Endodermal cell (in vitro differentiated cells): Measurements from ENCODE around the gene FAM131A. TPM values are rescaled to one million over a fixed set of nuclear protein-coding genes. Genes with fewer than 3 reads are reported as not detected.

ENCODE experiments used
- DNase-seq: peaks from one replicate; pipeline ENCODE4 v3.0.0-alpha.2; 2017
- H3K27ac ChIP-seq: 2 replicates; pipeline ENCODE4 v1.5.1; 2013; ENCODE audit warnings: mild to moderate bottlenecking, low read depth, low read length, moderate library complexity
- H3K27me3 ChIP-seq: 2 replicates; pipeline ENCODE4 v1.6.1; 2013; ENCODE audit warnings: mild to moderate bottlenecking, low read length, moderate library complexity; ENCODE audit not compliant: insufficient read depth, control insufficient read depth, poor library complexity, severe bottlenecking
- H3K36me3 ChIP-seq: 2 replicates; pipeline ENCODE4 v1.7.0; 2013; ENCODE audit warnings: mild to moderate bottlenecking, low read length, moderate library complexity; ENCODE audit not compliant: control insufficient read depth, insufficient read depth
- H3K4me1 ChIP-seq: one replicate; pipeline ENCODE4 v1.7.0; 2013; ENCODE audit warnings: low read length; ENCODE audit not compliant: control insufficient read depth, insufficient read depth
- H3K4me3 ChIP-seq: 2 replicates; pipeline ENCODE4 v1.5.1; 2013; ENCODE audit warnings: mild to moderate bottlenecking, low read length, moderate library complexity
- H3K9ac ChIP-seq: 2 replicates; pipeline ENCODE4 v1.6.1; 2013; ENCODE audit warnings: mild to moderate bottlenecking, low read length, moderate library complexity; ENCODE audit not compliant: poor library complexity, severe bottlenecking; ENCODE audit errors: extremely low read depth
- H3K9me3 ChIP-seq: 2 replicates; pipeline ENCODE4 v1.6.1; 2013; ENCODE audit warnings: mild to moderate bottlenecking, low read length, moderate library complexity; ENCODE audit not compliant: control insufficient read depth
- H3K27ac Mint-ChIP-seq: 2 replicates; pipeline ENCODE4 v1.8.0; 2020; ENCODE audit warnings: mixed read lengths
- H3K27me3 Mint-ChIP-seq: 2 replicates; pipeline ENCODE4 v1.8.0; 2021; ENCODE audit warnings: mild to moderate bottlenecking, mixed read lengths; ENCODE audit not compliant: insufficient read depth
- H3K36me3 Mint-ChIP-seq: 2 replicates; pipeline ENCODE4 v1.8.0; 2020; ENCODE audit warnings: low read depth, mixed read lengths
- H3K4me1 Mint-ChIP-seq: 2 replicates; pipeline ENCODE4 v1.8.0; 2020; ENCODE audit warnings: mixed read lengths
- H3K4me3 Mint-ChIP-seq: 2 replicates; pipeline ENCODE4 v1.8.0; 2020; ENCODE audit warnings: mild to moderate bottlenecking, moderate library complexity, mixed read lengths
- H3K9me3 Mint-ChIP-seq: 2 replicates; pipeline ENCODE4 v1.8.0; 2020; ENCODE audit warnings: mild to moderate bottlenecking, mixed read lengths
- WGBS, 2 experiments: methylation state at CpG; one replicate each; pipeline versions ENCODE4 v1.1.5 to v1.1.7; 2013; ENCODE audit warnings: missing lambda C conversion rate in 2 of 2, mixed read lengths in 1 of 2; ENCODE audit not compliant: insufficient coverage in 1 of 2, insufficient read length in 1 of 2; 5-methylcytosine and 5-hydroxymethylcytosine counted together
- total RNA-seq, 2 donors: library from RNA; stranded (reverse); fragmentation: NEBNext Ultra II Directional in 1 of 2; extraction: Animal tissue kit (Norgen Biotek cat#: 25700) in 1 of 2; gene quantifications; 2 replicates in 1 of 2; 3 replicates in 1 of 2; pipeline ENCODE4 v1.2.1, GENCODE V29; 2021
- TF ChIP-seq, protein P1 (sequence below): fragments of 200-600 bp; sonication (generic); conservative IDR thresholded peaks from 2 replicates; pipeline ENCODE4 v1.5.0; 2021; ENCODE audit warnings: antibody characterized with exemption, mild to moderate bottlenecking

Gene FAM131A
- total RNA-seq, 2 donors from 2014 or later = 18.3 to 24.1 TPM

DNA sequence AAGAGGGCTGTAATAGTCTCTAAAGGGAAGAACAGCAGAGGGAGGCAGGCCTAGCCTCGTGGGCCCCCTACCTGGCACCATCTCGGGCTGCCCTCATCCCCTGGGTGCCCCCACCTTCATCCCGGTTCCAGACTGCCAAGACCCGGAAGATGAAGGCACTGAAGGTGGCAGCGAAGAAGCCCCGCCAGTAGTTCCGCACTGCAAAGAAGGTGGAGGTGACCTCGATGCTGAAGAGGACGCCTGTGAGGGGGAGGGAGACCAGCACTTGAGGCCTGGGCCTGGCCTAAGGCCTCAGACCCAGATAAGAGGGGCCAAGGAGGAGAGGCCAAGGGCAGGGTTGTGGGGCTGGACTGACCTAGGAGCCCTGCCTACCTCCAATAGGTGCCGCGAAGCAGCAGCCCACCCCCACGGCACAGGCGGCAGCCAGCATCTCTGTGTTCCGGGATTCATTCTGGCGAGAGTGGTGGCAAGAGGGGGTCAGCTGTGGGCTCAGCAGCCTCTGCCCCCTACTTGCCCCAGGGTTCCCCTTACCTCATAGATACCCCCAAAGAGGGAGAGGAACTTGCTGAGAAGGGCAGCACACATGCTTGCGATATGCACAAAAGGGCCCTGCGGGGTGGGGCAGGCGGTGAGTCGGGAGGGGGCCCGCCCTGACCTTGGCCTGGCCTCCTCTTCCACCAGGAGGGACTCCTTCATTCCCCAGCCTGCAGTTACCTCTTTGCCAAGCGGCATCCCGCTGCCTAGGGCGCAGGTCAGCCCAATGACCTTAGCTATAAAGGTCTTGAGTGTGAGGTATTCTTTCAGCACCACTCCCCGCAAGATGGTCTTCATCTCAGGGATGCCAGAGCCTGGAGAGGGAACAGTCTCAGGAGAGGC, 20.1 kb downstream of the FAM131A start:
- Mint-ChIP-seq H3K27ac (no peak overlapping the region), H3K4me3 (no peak overlapping the region), H3K27me3 (peaks cover 2% of the 10 kb centered on the region), H3K4me1 (peaks cover 24% of the 10 kb centered on the region), H3K36me3 (peaks cover 26% of the 10 kb centered on the region), H3K9me3 (no peaks in the 10 kb centered on the region)
- Histone ChIP-seq H3K4me3 (no peak overlapping the region), H3K4me1 (peaks cover 3% of the 10 kb centered on the region), H3K36me3 (peaks cover 52% of the 10 kb centered on the region), H3K9ac (no peak overlapping the region), H3K27ac (no peak overlapping the region), H3K9me3 (no peaks in the 10 kb centered on the region), H3K27me3 (no peaks in the 10 kb centered on the region)
- no peak for DNase-seq
- 95% methylated on average over 10 to 24 of the region's 24 CpGs for WGBS, 2 experiments
- TF ChIP-seq, protein P1, sequence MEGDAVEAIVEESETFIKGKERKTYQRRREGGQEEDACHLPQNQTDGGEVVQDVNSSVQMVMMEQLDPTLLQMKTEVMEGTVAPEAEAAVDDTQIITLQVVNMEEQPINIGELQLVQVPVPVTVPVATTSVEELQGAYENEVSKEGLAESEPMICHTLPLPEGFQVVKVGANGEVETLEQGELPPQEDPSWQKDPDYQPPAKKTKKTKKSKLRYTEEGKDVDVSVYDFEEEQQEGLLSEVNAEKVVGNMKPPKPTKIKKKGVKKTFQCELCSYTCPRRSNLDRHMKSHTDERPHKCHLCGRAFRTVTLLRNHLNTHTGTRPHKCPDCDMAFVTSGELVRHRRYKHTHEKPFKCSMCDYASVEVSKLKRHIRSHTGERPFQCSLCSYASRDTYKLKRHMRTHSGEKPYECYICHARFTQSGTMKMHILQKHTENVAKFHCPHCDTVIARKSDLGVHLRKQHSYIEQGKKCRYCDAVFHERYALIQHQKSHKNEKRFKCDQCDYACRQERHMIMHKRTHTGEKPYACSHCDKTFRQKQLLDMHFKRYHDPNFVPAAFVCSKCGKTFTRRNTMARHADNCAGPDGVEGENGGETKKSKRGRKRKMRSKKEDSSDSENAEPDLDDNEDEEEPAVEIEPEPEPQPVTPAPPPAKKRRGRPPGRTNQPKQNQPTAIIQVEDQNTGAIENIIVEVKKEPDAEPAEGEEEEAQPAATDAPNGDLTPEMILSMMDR = no peak

DNA sequence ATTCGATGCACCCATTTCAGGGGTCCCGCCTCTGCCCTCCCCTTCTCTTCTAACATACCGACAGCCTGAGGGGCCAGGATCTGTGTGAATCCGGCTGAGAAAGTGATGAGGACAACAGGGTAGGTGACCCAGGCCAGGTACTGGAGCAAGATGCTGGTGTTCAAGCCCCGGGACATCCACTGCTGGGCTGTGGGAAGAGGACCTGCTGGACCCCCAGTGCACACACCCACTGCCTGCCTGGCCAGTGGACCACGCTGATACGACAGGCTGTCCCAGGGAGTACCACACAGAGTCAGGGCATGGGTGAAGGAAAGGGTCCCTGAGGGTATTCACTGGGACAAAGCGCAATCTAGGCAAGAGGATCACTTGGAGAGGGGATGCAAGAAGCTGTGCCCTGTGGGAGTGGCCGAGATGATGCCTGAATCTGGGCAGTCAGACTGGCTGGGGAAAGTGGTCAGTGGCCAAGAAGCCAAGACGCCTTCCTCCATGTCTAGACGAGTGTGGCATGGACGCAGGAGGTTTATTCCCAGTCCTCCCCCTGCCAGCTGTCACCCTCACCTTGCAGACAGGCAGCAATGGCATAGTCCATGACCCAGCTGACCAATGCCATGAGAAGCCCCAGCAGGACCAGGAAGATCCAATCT, 20.8 kb downstream of the FAM131A start:
- Histone ChIP-seq H3K9me3 (no peaks in the 10 kb centered on the region), H3K27ac (no peak overlapping the region), H3K9ac (no peak overlapping the region), H3K4me3 (no peak overlapping the region), H3K27me3 (no peaks in the 10 kb centered on the region), H3K4me1 (no peaks in the 10 kb centered on the region), H3K36me3 (peaks cover 44% of the 10 kb centered on the region)
- TF ChIP-seq, protein P1 = no peak
- Mint-ChIP-seq H3K36me3 (peaks cover 24% of the 10 kb centered on the region), H3K4me3 (no peak overlapping the region), H3K4me1 (peaks cover 21% of the 10 kb centered on the region), H3K27ac (no peak overlapping the region), H3K9me3 (no peaks in the 10 kb centered on the region), H3K27me3 (peaks cover 2% of the 10 kb centered on the region)
- no peak for DNase-seq
- WGBS, 2 experiments = 93 to 97% methylated on average over 11 to 12 of the region's 12 CpGs

DNA sequence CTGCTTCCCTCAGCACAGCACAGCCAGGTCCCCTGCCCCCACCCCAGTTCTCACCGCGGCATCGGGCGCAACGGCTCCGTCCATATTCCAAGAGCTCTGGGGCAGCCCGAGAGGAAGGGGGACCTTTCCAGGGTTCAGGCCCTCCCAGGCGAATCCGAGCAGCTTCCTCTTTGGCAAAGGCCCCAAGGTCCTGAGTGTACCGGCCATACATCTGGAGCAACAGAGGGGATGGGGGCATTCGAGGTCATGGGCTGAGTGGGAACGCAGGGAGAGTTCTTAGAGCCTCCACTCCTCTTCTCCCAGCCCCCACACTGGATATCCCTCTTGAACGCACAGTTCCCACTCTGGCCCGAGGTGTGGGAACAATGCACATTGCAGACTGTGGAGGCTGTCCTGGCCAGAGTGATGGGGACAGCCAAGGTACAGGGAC, 21.5 kb downstream of the FAM131A start:
- Histone ChIP-seq H3K27me3 (no peaks in the 10 kb centered on the region), H3K36me3 (peaks cover 38% of the 10 kb centered on the region), H3K4me1 (no peaks in the 10 kb centered on the region), H3K9ac (no peak overlapping the region), H3K4me3 (no peak overlapping the region), H3K9me3 (no peaks in the 10 kb centered on the region), H3K27ac (no peak overlapping the region)
- 94 to 97% methylated on average over 5 to 14 of the region's 14 CpGs for WGBS, 2 experiments
- no peak overlapping the region for H3K27ac Mint-ChIP-seq
- no peak for DNase-seq
- peaks cover 2% of the 10 kb centered on the region for H3K27me3 Mint-ChIP-seq
- no peaks in the 10 kb centered on the region for H3K9me3 Mint-ChIP-seq
- TF ChIP-seq, protein P1 = no peak
- peaks cover 22% of the 10 kb centered on the region for H3K4me1 Mint-ChIP-seq
- H3K36me3 Mint-ChIP-seq = peaks cover 26% of the 10 kb centered on the region
- H3K4me3 Mint-ChIP-seq = peak overlapping the region; percentile 86
